Stimulated activated CD4-positive, alpha-beta T cell treated with anti-CD3 and anti-CD28 coated beads, Interleukin-4, amount 100 ng/mL, for 48 hours (primary cell): ENCODE measurements around the gene PSMB10.
"Not testable (repeated sequence)": the region's sequence is repeated elsewhere in the genome, so short reads cannot be mapped to it uniquely, and the experiment has no call there.

Source experiments
- DNase-seq, 2 donors: peaks; one replicate each; pipeline ENCODE4 v3.0.0-alpha.2; 2020; ENCODE audit warnings: low read depth in 2 of 2

Gene PSMB10

DNA sequence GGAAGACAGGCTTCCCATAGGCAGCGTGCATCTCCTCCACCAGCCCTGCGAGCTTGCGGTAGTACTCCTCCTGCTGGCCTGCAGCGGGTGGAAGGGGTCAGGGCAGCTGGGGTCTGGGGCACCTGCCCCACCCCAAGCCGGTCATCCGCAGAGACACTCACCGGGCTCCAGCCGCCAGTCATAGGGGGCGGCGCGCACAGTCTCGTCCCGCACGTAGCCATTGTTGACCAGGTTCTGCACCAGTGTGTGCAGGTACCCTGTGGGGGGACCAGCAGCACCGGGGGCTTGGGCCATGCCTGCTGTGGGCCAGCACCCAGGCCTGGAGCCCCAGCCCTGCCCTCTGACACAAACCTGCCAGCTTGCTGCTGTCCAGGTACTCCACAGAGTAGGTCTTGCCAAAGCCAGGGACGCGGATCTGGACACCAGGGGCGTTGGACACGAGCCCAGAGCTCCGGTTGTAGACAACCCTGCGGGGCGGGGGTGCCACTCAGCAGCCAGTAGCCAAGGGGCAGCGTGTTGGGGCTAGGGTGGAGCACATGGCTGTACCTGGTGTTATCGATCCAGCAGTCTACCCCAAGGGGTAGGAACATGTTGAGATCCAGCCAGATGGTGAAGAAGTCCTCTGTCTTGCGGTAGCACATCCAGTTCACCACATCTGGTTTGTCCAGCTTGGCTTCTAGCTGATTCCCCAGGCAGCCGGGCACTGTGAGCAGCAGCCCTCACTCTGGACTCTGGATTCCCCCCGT lies 6.0 kb upstream of the PSMB10 start:
- no peak for DNase-seq

DNA sequence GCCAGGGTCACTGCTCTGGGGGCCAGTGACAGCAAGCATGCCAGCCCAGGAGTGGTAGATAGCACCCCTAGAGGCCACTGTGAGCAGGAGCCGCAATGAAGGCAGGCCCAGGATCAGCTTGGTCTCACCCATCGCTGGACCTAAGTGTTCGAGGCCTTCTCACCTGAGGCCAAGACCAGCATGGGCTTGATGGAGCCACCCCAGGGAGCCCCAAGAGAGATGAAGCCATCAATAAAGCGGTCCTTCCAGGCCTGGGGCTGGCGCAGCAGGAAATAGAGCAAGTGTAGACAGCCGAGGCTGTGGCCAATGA lies 5.5 kb upstream of the PSMB10 start:
- peak in 1 of 2 donors; percentile 26 for DNase-seq

DNA sequence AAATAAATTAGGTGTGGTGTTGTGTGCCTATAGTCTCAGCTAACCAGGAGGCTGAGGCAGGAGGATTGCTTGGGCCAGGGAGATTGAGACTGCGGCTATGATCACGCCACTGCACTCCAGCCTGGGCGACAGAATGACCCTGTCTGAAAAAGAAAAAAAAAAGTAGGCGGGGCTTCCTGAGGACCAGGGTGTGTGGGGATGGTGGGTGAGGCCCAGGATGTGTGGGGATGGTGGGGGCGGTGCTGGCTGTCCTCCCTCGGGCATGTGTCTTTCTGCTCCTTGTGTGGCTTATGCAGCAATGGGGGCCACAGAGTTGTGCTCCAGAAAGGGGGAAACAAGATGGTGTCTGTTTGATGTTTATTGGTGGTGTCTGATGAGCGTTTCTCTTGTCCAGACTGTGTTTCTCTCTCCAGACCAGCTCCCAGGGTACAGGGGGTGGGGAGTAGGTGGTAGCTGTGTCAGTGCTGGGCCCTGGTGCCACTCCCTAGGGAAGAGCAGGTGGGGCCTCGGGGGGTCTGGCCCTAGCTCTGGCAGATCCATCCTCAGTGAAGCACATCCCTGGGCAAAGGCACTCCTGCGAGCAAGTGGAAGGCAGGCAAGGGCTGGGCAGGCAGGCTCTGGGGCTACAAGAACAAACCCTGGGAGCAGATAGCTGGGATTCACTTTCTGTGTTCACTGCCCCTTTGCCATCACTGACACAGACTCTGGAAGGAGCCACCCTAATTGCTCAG lies 5.0 kb upstream of the PSMB10 start:
- no peak for DNase-seq

DNA sequence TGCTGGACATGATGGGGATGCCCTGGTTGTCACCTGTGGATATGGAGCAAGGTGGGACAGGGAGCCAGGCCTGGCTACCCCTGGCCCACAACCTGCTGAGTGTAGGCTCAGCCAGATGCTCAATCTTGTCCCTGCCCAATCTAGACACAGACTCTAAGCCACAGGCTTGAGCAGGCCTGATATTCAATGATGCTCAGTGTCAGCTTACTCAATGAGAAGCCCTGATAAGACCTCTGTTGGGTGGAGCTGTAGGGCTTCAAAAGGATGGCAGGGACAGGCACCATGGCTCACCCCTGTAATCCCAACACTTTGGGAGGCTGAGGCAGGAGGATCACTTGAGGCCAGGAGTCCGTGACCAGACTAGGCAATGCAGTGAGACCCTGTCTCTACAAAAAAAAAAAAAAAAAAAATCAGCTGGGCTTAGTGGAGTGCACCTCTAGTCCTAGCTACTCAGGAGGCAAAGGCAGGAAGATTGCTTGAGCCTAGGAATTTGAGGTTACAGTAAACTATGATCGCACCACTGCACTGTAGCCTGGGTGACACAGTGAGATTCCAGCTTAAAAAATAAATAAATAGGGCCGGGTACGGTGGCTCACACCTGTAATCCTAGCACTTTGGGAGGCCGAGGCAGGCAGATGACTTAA lies 3.9 kb upstream of the PSMB10 start:
- no peak for DNase-seq

DNA sequence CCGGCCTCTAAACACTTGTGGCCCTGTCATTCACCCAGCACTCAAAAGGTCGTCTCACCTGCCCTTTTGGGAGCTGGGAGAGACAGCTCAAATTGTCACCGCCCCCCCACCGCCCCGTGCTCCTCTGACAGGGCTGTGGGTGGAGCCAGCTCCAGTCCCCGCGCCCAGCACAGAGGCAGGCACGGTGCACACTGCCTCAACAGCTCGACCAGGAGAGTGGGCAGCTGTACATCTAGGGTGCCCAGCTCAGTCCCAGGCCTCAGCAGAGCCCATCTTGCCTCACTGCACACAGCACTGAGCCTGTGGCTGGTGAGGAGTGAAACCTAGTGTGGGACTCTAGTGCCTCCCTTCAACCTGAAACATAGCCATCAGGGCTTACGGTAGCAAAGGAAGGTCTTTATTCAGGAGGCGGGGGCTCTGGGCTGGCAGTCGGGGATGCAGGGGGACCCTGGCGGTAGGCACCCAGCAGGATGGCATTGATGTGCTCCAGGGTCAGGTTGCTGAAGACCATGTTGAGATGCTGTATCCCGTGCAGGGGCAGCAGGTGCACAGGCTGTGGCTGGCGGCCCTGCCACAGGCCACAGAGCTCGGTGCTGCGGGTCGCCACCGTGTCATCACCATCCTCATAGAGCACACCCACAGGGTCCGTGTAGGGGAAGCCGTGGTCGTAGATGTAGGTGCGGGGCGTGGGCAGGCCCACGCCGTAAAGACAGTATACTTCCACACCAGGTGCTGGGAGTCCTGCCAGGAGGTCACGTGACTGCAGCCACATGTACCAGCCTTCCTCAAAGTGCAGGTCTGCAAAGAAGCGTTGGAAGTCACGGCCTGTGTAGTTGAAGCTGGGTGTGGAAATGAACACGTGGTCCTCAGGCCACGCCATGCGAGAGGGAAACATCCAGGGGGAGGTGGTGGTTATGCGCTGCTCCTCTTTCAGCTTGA lies 3.1 kb upstream of the PSMB10 start:
- DNase-seq, result peak; percentile 41 to 48

DNA sequence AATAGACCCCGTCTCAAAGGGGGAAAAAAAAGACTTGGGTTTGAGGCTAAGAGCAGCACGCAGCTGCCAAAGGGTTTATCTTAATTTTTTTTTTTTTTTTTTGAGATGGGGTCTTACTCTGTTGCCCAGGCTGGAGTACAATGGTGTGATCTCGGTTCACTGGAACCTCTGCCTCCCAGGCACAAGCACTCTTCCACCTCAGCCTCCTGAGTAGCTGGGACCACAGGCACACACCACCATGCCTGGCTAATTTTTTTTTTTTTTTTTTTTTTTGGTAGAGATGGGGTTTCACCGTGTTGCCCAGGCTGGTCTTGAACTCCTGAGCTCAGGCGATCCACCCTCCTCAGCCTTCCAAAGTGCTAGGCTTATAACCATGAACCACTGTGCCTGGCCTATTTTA lies 1.1 kb upstream of the PSMB10 start:
- not testable (repeated sequence) for DNase-seq

DNA sequence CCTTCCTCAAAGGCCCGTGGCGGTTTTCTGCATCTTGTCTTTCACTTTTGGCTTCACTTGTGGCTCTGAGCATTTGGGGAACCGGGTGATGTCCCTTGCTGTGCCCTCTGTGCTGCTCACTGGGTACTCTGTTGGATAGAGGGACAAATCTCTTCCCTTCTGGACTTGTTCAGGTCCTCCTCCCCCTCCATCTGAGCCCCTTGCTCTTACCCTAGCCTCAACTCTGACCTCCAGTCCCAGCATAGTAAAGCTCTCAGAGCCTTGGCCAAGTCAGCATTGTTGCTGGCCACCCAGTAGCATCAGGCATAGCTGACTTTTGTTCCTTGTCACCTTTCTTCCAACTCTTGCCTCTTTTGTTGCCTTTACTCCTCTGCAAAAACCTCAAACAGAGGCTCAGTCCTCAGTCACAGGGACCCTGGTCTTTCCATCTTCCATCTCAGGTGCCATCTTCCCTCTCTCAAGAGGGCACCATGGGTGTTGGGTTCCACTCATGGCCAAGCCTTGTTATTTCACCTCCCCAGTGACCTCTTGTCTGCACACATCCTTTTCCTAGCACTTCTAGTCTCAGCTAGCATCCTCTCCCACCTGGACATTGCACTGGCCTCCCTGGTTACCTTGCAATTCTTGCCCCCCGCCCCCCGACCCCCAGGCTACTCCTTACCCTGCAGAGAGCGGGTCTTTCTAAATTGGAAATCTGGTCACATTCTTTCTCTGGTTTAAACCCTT lies 393 bp upstream of the PSMB10 start:
- DNase-seq, result peak; percentile 65 to 75

DNA sequence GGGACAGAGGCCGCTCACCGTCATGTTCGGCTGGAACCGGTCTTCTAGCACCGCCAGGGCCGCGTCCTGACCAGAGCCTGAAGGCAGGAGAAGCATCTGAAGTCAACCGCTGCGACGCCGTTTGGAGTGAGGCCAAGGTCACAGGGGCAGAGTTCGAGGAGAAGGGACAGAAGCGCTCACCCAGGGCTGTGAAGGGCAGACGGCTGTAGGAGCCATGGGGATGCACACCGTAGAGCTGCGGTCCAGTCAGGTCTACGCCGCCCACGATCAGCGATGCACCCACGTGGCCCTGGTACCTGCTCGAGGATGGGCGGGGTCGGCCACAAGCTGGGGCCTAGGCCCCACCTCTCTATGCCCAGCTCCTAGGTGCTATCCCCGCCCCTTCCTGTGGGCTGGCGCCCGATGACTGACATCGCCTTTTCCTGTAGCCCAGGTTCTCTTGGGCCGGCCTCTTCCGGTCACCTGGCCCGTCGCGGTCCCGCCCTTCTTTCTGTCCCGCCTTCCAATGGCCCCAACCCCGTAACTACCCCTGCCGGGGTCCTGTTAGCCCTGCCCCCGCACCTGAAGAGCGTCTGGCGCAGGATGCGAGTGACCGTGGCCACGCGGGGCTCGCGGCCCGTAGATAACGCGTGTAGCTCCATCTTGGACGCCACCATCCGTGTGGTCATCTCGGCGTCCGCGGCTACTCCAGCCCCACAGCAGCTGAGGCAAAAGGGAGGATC lies 1.1 kb downstream of the PSMB10 start:
- peak; percentile 89 to 95 for DNase-seq

DNA sequence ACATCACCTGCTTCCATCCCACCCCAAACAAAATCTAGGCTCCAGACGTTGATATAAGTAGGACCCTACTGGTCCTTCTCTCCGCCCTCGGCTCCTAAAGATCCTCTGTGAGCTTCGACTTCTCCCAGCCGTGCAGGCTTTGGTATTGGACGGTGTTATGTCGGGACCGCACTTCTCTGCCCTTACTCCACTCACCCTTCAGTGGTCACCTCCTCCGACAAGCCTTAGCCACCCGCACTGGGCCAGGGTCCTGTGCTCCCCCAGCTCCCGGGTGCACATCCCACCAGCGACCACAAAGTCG lies 1.6 kb downstream of the PSMB10 start:
- DNase-seq, result no peak

DNA sequence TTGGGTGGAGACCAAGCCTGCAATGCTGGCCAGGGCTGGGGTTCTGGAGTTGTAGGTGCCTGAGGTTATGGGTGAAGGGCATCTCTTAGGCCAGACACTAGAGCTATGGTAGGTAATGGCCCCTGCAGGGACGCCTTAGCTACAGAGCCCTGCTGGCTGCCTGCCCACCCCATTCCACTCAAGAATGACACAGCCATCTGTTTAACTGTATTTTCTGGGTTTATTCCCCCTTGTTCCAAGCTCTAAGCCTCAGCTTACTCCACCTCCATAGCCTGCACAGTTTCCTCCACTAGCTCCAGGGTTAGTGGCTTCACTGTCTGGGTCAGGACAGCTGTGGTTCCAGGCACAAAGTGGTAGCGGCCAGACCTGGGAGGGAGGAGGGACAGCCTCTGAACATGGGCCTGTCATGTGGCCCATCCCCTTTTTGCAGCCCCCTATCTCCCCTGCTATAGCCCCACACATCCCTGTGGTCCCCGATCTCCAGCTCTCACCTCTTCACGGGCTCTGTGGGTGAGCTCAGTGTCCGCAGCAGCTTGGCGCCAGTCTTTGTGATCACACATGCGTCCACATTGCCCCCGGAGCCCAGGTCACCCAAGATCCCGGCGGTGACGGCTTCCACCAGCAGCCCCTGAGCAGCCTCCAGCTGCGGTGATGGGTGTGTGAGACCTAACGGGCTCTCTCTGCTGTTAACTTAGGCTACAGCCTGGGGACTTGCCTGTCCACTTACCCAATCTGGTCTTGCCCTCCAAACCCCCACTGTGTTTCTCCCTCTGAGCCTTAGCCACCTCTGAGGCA lies 2.1 kb downstream of the PSMB10 start:
- no peak for DNase-seq

DNA sequence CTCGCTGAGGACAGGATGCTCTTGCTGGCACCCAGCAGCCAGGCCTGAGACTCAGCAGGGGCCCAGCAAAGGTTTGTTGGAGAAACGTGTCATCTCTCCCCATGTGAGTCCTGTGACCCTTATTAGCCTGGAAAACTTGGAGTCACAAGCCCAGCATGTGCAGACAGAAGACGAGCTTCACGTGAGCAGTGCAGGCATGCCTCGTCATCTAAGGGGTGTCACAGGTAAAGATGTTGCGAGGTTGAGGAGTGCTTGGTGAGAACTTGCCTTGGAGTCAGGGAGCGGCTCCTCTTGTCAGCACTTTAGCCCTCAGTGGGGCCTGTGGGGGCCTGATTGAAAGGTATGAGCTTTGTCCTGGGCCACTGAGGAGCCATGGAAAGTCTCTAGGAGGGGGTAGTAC lies 2.8 kb downstream of the PSMB10 start:
- no peak for DNase-seq

DNA sequence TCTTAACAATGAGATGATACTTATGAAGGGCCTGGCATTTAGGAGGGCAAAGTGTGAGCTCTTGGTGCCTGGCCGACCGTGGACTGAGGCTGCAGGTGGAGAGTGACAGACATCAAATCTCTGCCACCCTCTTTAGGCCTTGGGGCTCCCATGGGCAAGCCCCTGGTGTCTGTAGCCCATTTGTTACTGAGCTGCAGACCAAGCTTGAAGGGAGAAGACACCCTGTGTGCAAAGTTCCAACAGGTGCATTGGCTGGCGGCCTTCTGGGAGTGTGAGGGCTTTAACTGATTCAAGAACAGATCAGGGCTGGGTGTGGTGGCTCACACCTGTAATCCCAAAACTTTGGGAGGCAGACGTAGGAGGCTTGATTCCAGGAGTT lies 4.2 kb downstream of the PSMB10 start:
- DNase-seq, result no peak

DNA sequence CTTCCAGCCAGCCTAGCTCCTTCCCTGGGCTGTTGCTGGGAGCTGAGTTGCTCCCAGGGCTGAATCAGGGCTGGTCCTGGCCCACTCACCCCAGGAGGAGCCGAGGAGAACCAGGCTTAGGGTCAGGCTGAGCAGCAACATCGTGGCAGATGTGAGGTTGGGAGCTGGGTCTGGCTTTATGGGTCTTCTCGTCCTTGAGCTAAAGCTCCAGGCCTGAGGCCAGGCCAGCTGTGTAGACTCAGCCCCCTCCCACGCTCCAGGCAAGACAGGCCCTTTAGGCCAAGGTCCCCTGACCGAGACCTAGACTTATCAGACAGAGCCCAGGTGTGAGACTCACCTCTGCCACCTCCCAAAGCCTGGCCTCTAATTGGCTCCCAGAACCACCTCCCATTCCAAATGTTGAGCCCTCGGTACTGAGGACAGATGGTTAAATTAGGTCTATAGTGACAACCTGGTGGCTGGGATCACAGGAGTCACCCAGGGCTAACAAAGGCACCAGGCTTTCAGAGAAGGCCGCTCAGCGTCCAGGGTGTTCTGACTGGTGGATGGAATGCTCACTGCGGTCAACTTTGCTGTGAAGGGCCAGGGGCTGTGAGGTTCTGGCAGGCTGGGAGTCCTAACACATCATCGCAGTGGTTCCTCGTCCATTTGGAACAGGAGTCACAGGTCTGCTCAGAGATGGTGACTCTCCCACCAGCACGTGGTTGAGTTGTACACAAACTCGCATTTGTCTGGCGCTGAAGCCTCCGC lies 4.8 kb downstream of the PSMB10 start, which contains the start of gene CTRL:
Gene CTRL, minus strand, starts transcription at position 151 of the 750 bp plus-strand sequence. Its CDS starts 10 bp downstream, at position 141.
- no peak for DNase-seq

DNA sequence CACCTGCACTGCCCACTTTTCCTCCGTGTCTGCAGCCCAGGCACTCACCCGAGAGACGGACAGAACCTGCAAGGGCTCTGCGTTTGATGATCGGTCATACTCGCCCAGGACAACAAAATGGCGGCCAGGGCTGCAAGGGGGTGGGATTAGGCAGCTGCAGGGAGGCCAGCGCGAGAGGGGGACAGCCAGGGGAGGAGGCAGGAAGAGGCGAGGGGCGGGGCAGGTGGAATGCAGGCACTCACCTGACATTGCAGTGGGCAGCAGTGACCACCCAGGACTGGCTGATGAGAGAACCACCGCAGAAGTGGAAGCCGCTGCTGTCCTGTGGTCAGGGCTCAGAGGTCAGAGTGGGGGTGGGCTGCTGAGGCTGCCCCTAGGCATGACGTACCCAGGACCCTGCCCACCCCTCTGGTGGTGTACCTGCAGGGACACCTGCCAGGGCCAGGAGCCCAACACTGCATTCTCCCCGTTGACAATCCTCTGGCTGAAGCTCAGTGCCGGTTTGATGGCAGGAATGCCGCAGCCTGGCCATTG lies 5.9 kb downstream of the PSMB10 start:
- DNase-seq, result no peak

DNA sequence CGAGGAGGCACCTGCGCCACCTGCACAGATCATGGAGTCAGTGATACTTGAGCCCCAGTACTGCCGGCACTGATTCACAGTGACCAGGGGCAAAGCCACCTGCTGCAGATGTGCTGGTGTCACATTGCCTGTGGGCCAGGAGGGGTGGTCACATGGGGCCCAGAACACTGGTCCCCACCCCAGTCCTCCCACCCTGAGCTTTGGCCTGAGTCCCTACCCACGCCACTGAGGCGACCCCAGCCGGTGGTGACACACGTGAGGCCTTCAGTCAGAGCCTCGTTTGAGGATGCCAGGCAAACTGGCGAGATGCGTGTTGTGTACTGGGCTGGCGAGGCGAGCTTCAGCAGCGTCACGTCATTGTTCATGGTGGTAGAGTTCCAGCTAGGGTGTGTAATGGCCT lies 6.5 kb downstream of the PSMB10 start:
- no peak for DNase-seq

DNA sequence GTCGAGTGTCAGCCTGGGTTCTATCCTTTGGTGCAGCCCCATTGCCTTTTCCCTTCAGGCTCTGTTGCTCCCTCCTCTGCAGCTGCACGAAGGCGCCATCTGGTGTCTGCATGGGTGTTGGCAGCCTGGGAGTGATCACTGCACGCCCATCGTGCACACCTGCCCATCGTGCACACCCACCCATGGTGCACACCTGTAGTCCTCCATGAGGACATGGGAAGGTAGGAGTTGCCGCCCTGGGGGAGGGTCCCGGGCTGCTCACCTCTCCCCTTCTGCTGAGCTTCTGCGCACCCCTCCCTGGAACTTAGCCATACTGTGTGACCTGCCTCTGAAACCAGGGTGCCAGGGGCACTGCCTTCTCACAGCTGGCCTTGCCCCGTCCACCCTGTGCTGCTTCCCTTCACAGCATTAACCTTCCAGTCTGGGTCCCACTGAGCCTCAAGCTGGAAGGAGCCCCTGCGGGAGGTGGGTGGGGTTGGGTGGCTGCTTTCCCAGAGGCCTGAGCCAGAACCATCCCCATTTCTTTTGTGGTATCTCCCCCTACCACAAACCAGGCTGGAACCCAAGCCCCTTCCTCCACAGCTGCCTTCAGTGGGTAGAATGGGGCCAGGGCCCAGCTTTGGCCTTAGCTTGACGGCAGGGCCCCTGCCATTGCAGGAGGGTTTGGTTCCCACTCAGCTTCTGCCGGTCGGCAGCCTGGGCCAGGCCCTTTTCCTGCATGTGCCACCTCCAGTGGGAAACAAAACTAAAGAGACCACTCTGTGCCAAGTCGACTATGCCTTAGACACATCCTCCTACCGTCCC lies 7.9 kb downstream of the PSMB10 start:
- peak; percentile 66 to 74 for DNase-seq

DNA sequence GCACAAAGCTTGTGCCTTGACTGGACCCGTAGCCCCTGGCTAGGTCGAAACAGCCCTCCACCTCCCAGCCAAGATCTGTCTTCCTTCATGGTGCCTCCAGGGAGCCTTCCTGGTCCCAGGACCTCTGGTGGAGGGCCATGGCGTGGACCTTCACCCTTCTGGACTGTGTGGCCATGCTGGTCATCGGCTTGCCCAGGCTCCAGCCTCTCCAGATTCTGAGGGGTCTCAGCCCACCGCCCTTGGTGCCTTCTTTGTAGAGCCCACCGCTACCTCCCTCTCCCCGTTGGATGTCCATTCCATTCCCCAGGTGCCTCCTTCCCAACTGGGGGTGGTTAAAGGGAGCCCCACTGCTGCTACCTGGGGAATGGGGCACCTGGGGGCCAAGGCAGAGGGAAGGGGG lies 8.5 kb downstream of the PSMB10 start:
- DNase-seq, result no peak
